ENCODE measurements around the gene ZAP70. TPM values are rescaled to one million over a fixed set of nuclear protein-coding genes. Genes with fewer than 3 reads are reported as not detected.

The ZAP70 gene
- polyA plus RNA-seq, 1 donor (not counting 4 experiments of a cell fraction or from before 2014, with no cell fraction given) = 1.6 TPM

DNA sequence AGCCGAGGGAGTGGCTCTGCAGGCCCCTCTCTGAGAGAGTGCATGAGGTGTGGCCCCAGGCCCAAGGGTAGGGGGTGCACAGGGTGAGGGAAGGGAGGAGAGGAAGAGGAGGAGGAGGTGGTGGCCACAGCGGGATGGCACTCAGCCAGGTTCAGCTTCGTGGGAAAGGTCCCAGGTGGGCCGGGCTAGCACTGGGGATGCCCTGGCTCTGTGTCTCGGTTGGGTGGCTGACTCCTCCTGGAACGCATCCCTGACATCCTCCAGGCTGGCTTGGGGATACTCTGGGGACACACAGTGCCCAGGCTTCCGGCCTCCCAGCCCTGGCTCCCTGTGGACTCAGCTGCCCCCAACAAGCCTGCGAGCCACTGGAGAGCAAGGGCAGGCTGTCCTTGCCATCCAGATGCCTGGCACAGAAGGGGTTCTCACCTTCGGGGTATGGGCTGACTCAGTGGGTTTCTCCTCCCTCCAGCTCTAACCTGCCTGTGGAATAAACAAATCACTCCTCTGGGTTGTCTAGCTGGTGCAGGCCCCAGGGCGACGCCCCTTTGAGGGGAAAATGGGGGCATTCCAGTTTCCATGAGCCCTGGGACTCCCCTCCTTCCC is 582 bp upstream of the ZAP70 start:
- dilution Hi-C loops (cut with MboI; ENCODE audit: extremely low pct_ligation_motif_present, low sequenced_read_pairs) = no loop called here
- DNase-seq (ENCODE audit: low read depth, low spot score) = no peak
- no peaks in the 10 kb centered on the region for H3K9me1 ChIP-seq (ENCODE audit: control insufficient read depth, extremely low read depth, insufficient read depth, low read length)
- no peaks in the 10 kb centered on the region for H3K36me3 ChIP-seq (ENCODE audit: control insufficient read depth in 2 of 2, extremely low read depth in 1 of 2, insufficient read depth in 2 of 2, low read length in 2 of 2)
- H3K27me3 ChIP-seq (ENCODE audit: control insufficient read depth, extremely low read depth, insufficient read depth, low read length) = peaks cover 4% of the 10 kb centered on the region
- H3K9me3 ChIP-seq (ENCODE audit: control insufficient read depth, low read depth, low read length) = no peaks in the 10 kb centered on the region
- peaks cover 5% of the 10 kb centered on the region for H3K4me1 ChIP-seq (ENCODE audit: control insufficient read depth, extremely low read depth, insufficient read depth, low read length)
- H2AFZ ChIP-seq (ENCODE audit: control insufficient read depth, low read length) = no peak overlapping the region
- H3K79me2 ChIP-seq (ENCODE audit: control insufficient read depth, insufficient read depth, low read length) = no peaks in the 10 kb centered on the region
- no peak for FAIRE-seq
- TF ChIP-seq EZH2 (IDR thresholded peaks at IDR 0.05; ENCODE audit: low read length) = no peak
- TF ChIP-seq, protein P1, sequence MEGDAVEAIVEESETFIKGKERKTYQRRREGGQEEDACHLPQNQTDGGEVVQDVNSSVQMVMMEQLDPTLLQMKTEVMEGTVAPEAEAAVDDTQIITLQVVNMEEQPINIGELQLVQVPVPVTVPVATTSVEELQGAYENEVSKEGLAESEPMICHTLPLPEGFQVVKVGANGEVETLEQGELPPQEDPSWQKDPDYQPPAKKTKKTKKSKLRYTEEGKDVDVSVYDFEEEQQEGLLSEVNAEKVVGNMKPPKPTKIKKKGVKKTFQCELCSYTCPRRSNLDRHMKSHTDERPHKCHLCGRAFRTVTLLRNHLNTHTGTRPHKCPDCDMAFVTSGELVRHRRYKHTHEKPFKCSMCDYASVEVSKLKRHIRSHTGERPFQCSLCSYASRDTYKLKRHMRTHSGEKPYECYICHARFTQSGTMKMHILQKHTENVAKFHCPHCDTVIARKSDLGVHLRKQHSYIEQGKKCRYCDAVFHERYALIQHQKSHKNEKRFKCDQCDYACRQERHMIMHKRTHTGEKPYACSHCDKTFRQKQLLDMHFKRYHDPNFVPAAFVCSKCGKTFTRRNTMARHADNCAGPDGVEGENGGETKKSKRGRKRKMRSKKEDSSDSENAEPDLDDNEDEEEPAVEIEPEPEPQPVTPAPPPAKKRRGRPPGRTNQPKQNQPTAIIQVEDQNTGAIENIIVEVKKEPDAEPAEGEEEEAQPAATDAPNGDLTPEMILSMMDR (optimal IDR thresholded peaks at IDR 0.05 in 1 of 3, IDR thresholded peaks at IDR 0.05 in 1 of 3, conservative IDR thresholded peaks at IDR 0.05 in 1 of 3; ENCODE audit: extremely low read depth in 1 of 3, insufficient read depth in 2 of 3, low read length in 3 of 3) = no peak
- no peak overlapping the region for H3K4me3 ChIP-seq (ENCODE audit: control insufficient read depth in 2 of 3, extremely low read depth in 1 of 3, insufficient read depth in 2 of 3, low read depth in 1 of 3, low read length in 3 of 3)
- no peak overlapping the region for H3K27ac ChIP-seq (ENCODE audit: control insufficient read depth, insufficient read depth, low read length)
- no peaks in the 10 kb centered on the region for H4K20me1 ChIP-seq (ENCODE audit: control insufficient read depth, extremely low read depth, insufficient read depth, low read length)
- H3K4me2 ChIP-seq (ENCODE audit: control insufficient read depth, extremely low read depth, insufficient read depth, low read depth, low read length) = no peak overlapping the region
- no peak overlapping the region for H3K9ac ChIP-seq (ENCODE audit: control insufficient read depth, extremely low read depth, insufficient read depth, low read length)

DNA sequence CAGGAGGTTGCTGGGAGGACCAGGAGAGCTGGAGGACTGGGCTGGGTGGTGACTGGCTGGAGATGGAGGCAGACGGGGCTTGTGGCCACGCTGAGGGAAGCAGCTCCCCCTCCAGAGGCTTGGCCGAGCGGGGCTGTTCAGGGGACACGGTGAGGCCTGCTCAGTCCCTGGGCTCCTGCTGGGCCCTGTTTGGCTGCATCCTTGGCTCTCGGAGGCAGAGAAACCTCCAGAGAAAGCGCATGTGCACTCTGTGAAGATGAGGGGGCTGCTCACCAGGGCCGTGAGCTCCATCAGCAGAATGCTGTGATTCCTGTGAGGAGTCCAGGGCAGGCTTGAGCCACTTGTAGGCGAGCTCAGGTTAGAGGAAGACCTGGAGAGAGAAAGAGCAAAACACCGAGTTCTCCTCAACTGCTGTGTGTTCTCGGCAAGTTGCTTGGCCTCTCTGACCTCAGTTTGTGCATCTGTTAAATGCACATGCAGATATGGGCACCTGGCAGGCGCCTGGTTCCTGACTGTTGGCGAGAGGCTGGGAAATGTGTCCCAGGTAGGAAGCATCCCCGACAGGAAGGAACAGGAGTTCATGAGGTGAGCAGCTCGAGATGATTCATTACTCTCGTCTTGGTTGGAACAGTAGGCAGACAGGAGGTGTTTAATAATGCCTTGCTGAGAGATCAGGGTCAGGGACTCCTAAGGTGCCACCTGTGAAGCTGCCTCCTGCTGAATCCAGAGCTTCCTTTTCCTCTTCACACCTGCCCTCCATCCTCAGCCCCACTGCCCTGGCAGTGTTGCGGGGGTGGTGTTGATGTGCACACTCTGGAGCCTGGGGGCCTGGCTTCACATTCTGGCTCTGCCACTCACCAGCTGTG is 941 bp downstream of the ZAP70 start:
- Histone ChIP-seq H3K4me2 (ENCODE audit: control insufficient read depth, extremely low read depth, insufficient read depth, low read depth, low read length) (no peak overlapping the region), H3K9me3 (ENCODE audit: control insufficient read depth, low read depth, low read length) (no peaks in the 10 kb centered on the region), H3K4me1 (ENCODE audit: control insufficient read depth, extremely low read depth, insufficient read depth, low read length) (peaks cover 5% of the 10 kb centered on the region), H3K27ac (ENCODE audit: control insufficient read depth, insufficient read depth, low read length) (no peak overlapping the region), H3K79me2 (ENCODE audit: control insufficient read depth, insufficient read depth, low read length) (no peaks in the 10 kb centered on the region), H2AFZ (ENCODE audit: control insufficient read depth, low read length) (no peak overlapping the region), H3K36me3 (ENCODE audit: control insufficient read depth in 2 of 2, extremely low read depth in 1 of 2, insufficient read depth in 2 of 2, low read length in 2 of 2) (no peaks in the 10 kb centered on the region), H3K27me3 (ENCODE audit: control insufficient read depth, extremely low read depth, insufficient read depth, low read length) (peaks cover 7% of the 10 kb centered on the region), H3K9ac (ENCODE audit: control insufficient read depth, extremely low read depth, insufficient read depth, low read length) (no peak overlapping the region), H3K4me3 (ENCODE audit: control insufficient read depth in 2 of 3, extremely low read depth in 1 of 3, insufficient read depth in 2 of 3, low read depth in 1 of 3, low read length in 3 of 3) (no peak overlapping the region), H4K20me1 (ENCODE audit: control insufficient read depth, extremely low read depth, insufficient read depth, low read length) (no peaks in the 10 kb centered on the region), H3K9me1 (ENCODE audit: control insufficient read depth, extremely low read depth, insufficient read depth, low read length) (no peaks in the 10 kb centered on the region)
- dilution Hi-C loops (cut with MboI; ENCODE audit: extremely low pct_ligation_motif_present, low sequenced_read_pairs) = no loop called here
- TF ChIP-seq, protein P1 (optimal IDR thresholded peaks at IDR 0.05 in 1 of 3, IDR thresholded peaks at IDR 0.05 in 1 of 3, conservative IDR thresholded peaks at IDR 0.05 in 1 of 3; ENCODE audit: extremely low read depth in 1 of 3, insufficient read depth in 2 of 3, low read length in 3 of 3) = no peak
- no peak for TF ChIP-seq EZH2 (IDR thresholded peaks at IDR 0.05; ENCODE audit: low read length)
- no peak for DNase-seq (ENCODE audit: low read depth, low spot score)
- FAIRE-seq = peak; percentile 88

Data from keratinocyte (primary cell).